Lower lobe of right lung (tissue), 2 donors: Measurements from ENCODE around the gene MAST3. TPM values are rescaled to one million over a fixed set of nuclear protein-coding genes. Genes with fewer than 3 reads are reported as not detected.
A peak's percentile ranks its signal among the peaks of the same experiment; 100 is the strongest.

Experiments used
- ATAC-seq, 2 donors: fragments of 200-7000 bp; cut with Tn5 transposase; one replicate each; pipeline ENCODE4 v1.9.1; 2020 to 2022; ENCODE audit warnings: mild to moderate bottlenecking in 2 of 2, moderate library complexity in 2 of 2
- DNase-seq: peaks from one replicate; pipeline ENCODE4 v3.0.0-alpha.2; 2020
- H3K27ac ChIP-seq: fragments of 200-600 bp; one replicate; pipeline ENCODE4 v1.8.0; 2022
- H3K27me3 ChIP-seq: fragments of 200-600 bp; one replicate; pipeline ENCODE4 v1.8.0; 2022; ENCODE audit warnings: low read depth
- H3K36me3 ChIP-seq: fragments of 200-600 bp; one replicate; pipeline ENCODE4 v1.8.0; 2022; ENCODE audit warnings: mild to moderate bottlenecking
- H3K4me1 ChIP-seq: fragments of 200-600 bp; one replicate; pipeline ENCODE4 v1.8.0; 2022
- H3K4me3 ChIP-seq: fragments of 200-600 bp; one replicate; pipeline ENCODE4 v1.8.0; 2022; ENCODE audit warnings: mild to moderate bottlenecking
- H3K9me3 ChIP-seq: fragments of 200-600 bp; one replicate; pipeline ENCODE4 v1.8.0; 2022
- CTCF ChIP-seq: fragments of 200-600 bp; IDR thresholded peaks from one replicate; pipeline ENCODE4 v1.8.0; 2022; ENCODE audit warnings: antibody characterized with exemption, mild to moderate bottlenecking
- intact Hi-C: fragments of 100-400 bp; cut with DNase I; formaldehyde crosslinking; loops from one replicate; pipeline ENCODE4 v1.11.0; 2022
- total RNA-seq: library from RNA; stranded (reverse); fragmentation: NEBNext Ultra II Directional; extraction: Animal tissue kit (Norgen Biotek cat#: 25700); gene quantifications from one replicate; pipeline ENCODE4 v1.2.1, GENCODE V29; 2021
- donor health status: DM: no; HTN: yes; CAD: no; lungs with severe emphysema.

The MAST3 gene
- total RNA-seq, 1 donor from 2014 or later: 29.2 TPM

- intact Hi-C loops: no loop called here
- Histone ChIP-seq H3K4me1 (peaks cover 10% of the 10 kb centered on the region), H3K27me3 (no peaks in the 10 kb centered on the region), H3K36me3 (peaks cover 55% of the 10 kb centered on the region), H3K27ac (no peak overlapping the region), H3K4me3 (no peak overlapping the region), H3K9me3 (no peaks in the 10 kb centered on the region)
- DNase-seq (no peak), ATAC-seq (no peak)
- TF ChIP-seq CTCF: no peak
Observed at GRCh38 chr19:18147396-18147795, 49.8 kb downstream of the MAST3 start.

GRCh38 chr19:18149596-18149975, 52.0 kb downstream of the MAST3 start:
- ATAC-seq: no peak

GRCh38 chr19:18150776-18151624, 53.4 kb downstream of the MAST3 start:
- H3K4me1 ChIP-seq: peaks cover 27% of the 10 kb centered on the region
- ATAC-seq: no peak
- H3K36me3 ChIP-seq: peaks cover 25% of the 10 kb centered on the region
- intact Hi-C loops: no loop called here
- H3K27ac ChIP-seq: no peak overlapping the region
- no peak for DNase-seq
- no peak overlapping the region for H3K4me3 ChIP-seq
- no peaks in the 10 kb centered on the region for H3K9me3 ChIP-seq
- H3K27me3 ChIP-seq: no peaks in the 10 kb centered on the region
- no peak for TF ChIP-seq CTCF

More at GRCh38 chr19:18149596-18149975, 52.0 kb downstream of the MAST3 start:
- Histone ChIP-seq H3K27me3 (no peaks in the 10 kb centered on the region), H3K4me3 (no peak overlapping the region), H3K4me1 (peaks cover 20% of the 10 kb centered on the region), H3K27ac (no peak overlapping the region), H3K9me3 (no peaks in the 10 kb centered on the region), H3K36me3 (peaks cover 33% of the 10 kb centered on the region)
- TF ChIP-seq CTCF: no peak
- DNase-seq: no peak
- intact Hi-C loops: no loop called here

- peaks cover 16% of the 10 kb centered on the region for H3K36me3 ChIP-seq
- ATAC-seq: peak; percentile 82 to 84
- H3K4me3 ChIP-seq: peak overlapping the region; percentile 83
- H3K4me1 ChIP-seq: peaks cover 42% of the 10 kb centered on the region
- DNase-seq: peak; percentile 97
- intact Hi-C loops: no loop called here
- no peaks in the 10 kb centered on the region for H3K27me3 ChIP-seq
- no peaks in the 10 kb centered on the region for H3K9me3 ChIP-seq
- peak; percentile 57 for TF ChIP-seq CTCF
- H3K27ac ChIP-seq: peak overlapping the region; percentile 95
Observed at GRCh38 chr19:18152442-18152816, 54.9 kb downstream of the MAST3 start.

GRCh38 chr19:18152817-18153555, 55.4 kb downstream of the MAST3 start, which contains the start of gene PIK3R2:
PIK3R2 (plus strand) TSS chr19:18153163; CDS start chr19:18155880, 2,717 bp downstream.
- intact Hi-C loops: no loop called here
- peak within 1 kb of the TSS; percentile 95 for H3K27ac ChIP-seq
- peak; percentile 94 for ATAC-seq
- TF ChIP-seq CTCF: no peak
- peak; percentile 100 for DNase-seq
- H3K36me3 ChIP-seq: peaks cover 12% of the 10 kb centered on the region
- no peaks in the 10 kb centered on the region for H3K9me3 ChIP-seq
- H3K4me3 ChIP-seq: peak within 1 kb of the TSS; percentile 83
- peaks cover 47% of the 10 kb centered on the region for H3K4me1 ChIP-seq
- no peaks in the 10 kb centered on the region for H3K27me3 ChIP-seq
